Measurements from ENCODE around the gene ADORA3.

GRCh38 chr1:111504097-111504496 lies 664 bp upstream of the ADORA3 start:
- TF ChIP-seq CHD1 (IDR thresholded peaks at IDR 0.05; ENCODE audit: low read depth, low read length) (no peak), BHLHE40 (IDR thresholded peaks at IDR 0.05; ENCODE audit: low read depth, low read length) (no peak), CTCF (conservative IDR thresholded peaks at IDR 0.05; ENCODE audit: low read depth, low read length) (no peak), POLR2A (IDR thresholded peaks at IDR 0.05; ENCODE audit: low read depth, low read length) (no peak)
